GM19463 (cell line): ENCODE measurements around the gene WDR72.
"Not testable (repeated sequence)": the region's sequence is repeated elsewhere in the genome, so short reads cannot be mapped to it uniquely, and the experiment has no call there.

ENCODE experiments used
- ATAC-seq: cut with Tn5 transposase; IDR thresholded peaks from one replicate; pipeline ENCODE4 v1.9.1; 2021; ENCODE audit warnings: mild to moderate bottlenecking, moderate library complexity; ENCODE audit not compliant: unreplicated experiment

The WDR72 gene

DNA sequence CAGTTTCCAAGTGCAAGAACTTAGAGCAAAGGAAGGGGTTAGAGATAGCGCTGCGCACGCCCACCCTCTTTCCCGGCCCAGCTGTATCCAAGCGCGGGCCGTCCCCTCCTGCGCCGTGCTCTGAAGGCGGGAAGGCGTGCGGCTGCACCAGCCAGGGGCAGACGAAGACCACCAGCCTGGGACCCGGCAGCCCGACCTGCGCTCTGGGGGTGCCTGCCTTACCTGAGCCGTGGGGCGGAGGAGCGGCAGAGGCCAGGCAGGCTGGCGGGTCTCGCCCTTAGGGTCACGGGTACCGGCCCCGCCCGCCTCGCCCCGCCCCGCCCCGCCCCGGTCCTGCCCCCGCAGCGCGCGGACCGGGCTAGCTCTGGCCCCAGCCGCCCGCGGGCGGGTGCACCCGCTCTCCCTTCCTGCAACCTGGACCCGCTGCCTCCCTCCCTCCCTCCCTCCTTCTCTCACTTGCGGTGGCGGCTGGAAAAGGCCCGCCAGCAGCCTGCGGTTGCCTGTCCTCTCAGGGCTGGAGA, at the start of gene WDR72:
Gene WDR72, minus strand, starts transcription at position 253 of the 521 bp plus-strand sequence. CDS start 26,514 bp downstream, outside the sequence.
- no peak for ATAC-seq

DNA sequence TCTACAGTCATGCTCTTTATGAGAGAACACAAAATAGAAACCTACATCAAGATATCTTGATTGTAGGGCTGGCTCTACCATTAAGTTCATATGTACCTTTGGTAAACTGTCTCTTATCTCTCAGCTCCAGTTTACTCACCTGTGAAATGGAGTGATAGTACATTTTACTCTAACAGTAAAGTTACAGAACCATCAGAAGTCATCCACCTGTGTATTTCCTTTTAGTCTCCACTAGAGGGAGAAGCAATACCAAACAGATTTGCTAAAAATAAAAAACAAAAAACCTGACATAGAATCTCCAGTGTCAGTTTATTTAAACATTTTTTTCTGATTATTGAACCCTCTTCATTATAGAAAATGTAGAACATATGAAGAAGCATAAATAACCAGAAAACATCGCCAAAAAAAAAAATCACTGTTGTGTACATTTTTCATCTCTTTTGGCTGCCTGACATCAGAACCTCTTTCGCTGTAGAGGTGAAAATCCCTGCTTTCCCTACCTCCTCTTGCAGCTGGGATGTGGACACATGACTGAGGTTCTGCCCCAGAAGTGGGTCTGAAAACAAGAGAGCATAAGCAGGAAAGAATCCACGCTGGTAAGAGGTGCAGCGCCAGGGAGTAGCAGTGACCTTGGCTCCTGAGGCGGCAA, 48.7 kb upstream of the WDR72 start:
- no peak for ATAC-seq

DNA sequence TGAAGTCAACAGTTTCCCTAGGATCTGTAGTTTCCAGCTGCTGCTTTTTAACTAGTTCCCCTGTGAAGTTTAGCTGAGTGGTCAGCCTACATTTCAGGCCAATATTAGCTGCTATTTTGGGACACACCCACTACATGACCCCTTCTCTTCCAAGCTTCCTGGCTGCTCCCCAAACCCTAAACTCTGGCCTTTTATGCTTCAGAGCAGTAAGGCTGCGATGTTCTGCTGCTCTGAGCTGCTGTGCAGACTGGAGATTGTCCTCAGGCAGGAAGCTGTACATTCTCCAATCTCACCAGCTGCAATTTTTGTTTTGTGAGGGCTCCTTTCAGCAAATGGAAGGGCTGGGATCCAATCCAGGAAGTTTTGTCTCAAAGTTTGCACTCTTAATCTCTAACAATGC, 48.0 kb upstream of the WDR72 start:
- no peak for ATAC-seq

DNA sequence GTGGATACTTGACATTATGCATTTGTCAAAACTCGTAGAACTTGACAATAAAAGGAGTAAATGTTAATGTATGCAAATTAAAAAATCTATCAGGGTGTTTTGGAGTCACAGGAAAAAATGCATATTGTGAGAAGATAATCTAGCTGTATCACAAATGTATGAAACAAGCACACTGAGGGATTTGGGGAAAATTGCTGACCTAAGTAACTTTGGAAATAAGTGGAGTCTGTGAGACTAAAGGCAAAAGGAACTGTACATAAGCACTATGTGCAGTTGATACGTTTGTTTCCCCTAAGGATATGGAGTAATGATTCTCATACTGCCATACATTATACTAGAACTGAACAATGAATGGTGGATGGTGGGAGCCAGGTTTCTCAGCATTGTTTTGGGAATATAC, 43.2 kb upstream of the WDR72 start:
- ATAC-seq = no peak

DNA sequence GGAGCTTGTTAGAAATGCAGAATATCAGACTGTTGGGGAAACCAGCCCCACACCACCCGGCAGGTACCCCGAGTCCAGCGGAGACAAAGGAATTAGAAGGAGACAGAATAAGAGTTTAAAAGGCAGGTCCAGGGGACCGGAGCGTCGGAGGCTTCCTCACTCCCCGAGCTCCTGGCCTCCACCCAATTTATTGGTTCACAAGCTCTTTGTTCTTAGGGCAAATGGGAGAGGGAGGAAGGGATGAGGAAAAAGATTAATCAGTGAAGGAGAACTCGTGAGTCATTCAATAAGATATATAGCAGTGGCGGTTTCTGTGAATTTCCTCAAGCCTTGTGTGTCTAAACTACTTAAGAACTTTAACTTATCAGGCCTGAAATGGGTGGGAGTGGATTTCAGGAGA, 32.1 kb upstream of the WDR72 start:
- no peak for ATAC-seq

DNA sequence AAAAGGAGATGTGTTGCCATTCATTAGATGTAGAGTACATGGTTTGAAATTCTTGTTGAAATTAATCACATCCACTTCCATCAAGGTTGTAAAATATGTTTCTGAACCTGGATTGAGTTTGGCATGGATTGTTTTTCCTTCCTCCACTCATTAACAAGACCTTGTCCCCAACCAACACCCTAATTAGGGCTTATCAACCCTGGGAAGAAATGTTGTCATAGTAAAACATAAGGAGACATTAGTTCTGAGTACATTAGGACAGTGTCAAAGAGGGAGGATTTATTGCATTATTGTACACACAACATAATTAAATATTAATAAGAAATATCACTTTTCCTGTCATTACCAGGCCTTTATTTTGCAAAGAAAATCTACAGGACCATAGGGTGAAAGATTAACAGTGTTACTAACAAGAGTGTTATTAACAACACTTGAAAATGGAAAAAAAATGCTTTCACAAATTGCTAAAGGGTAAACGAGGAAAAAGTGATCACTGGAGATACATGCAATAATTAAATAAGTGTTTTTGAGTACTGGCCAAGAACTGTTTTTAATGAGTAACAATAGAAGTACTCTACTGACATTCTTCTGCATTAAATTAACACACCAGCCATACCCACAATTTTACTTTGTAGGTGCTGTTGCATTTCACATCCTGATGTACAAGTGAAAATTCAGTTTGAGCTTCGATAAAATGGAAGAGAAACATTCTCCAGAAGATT, 30.4 kb upstream of the WDR72 start:
- ATAC-seq = no peak

DNA sequence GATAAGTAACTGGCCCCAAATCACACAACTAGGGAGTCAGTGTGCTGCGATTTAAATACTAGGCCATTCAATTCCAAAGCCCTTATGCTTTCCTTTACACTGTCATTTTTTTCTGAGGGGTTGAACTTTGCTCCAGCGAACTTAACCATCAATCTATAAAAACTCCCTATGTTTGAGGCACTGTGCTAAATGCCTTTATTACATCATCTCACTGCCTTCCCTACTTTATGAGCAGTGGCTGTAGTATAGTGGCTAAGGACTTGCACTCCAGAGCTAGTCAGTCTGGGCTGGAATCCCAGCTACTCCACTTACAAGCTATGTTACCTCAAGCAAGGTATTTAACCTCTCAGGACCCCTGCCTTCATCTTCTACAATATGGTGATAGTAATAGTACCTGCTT, 26.9 kb upstream of the WDR72 start:
- ATAC-seq = no peak

DNA sequence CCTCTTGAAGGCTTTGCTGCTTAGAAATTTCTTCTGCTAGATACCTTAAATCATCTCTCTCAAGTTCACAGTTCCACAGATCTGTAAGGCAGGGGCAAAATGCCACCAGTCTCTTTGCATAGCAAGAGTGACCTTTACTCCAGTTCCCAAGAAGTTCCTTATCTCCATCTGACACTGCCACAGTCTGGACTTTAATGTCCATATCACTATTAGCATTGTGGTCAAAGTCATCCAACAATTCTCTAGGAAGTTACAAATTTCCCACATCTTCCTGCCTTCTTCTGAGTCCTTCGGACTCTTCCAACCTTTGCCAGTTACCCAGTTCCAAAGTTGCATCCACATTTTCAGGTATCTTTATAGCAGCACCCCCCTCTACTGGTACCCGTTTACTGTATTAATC, 25.8 kb upstream of the WDR72 start:
- not testable (repeated sequence) for ATAC-seq

DNA sequence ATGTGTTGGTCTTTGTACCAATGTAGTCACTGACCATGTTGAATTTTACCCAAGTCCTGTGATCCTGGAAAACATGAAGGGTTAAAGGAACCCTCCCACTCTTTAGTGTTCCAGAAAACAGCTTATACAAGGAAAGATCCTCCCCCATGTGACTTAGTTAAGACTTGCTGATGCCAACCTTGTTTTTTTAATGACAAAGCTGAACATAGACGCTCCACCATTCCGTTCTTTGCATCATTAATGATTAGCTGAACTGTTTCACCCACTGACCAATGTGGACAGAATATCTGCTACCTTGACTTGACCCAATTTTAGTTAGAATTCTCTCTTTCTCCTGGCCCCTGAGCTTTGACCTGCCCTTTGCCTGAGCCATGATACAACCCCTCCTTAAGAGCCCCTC, 3.5 kb upstream of the WDR72 start:
- no peak for ATAC-seq

DNA sequence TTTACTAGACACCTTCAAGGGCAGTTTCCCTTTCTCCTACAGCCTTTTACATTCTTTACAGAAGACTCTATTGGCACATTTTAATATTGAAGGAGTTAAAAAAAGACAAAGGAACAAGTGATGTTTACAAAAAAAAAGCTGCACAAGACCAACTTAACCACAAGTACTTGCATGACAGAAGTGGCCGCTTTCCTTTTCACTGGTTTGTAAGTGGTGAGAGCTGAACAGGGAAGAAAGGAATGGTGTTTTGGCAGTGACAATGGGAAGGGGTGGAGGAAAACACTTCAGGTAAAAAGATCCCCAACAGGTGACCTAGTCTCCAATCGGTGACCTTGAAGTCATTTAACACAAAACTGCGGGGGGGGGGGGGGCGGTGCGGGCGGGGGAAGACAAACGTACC, 1.1 kb downstream of the WDR72 start:
- ATAC-seq = no peak

DNA sequence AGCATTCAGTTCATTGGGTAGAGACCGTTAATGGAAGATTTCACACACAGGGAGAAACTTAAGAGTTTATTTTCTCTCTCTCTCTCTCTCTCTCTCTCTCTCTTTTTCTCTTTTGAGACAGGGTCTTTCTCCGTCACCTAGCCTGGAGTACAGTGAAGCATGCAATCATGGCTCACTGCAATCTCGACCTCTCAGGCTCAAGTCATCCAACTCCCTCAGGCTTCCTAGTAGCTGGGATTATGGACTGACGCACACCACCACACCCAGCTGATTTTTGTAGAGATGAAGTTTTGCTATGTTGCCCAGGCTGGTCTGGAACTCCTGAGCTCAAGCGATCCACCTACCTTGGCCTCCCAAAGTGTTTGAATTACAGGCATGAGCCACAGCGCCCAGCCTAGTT, 1.6 kb downstream of the WDR72 start:
- no peak for ATAC-seq

DNA sequence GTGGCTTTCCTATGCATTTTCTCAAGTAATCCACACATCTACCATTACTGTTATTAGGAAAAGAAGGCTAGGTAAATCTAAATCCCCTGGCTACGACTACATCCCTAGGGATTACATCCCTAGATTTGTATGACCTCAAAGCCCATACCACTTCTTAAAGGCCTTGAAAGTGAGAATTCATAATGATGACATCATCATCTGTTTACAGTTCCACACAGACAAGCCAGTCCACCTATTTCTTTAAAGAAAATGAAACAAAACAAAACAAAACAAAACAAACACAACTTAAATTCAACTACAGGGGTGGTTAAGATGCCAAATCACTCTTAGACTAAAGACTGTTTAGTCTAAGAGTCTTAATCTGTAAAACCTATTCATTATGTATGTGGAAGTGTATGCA, 5.7 kb downstream of the WDR72 start:
- no peak for ATAC-seq

DNA sequence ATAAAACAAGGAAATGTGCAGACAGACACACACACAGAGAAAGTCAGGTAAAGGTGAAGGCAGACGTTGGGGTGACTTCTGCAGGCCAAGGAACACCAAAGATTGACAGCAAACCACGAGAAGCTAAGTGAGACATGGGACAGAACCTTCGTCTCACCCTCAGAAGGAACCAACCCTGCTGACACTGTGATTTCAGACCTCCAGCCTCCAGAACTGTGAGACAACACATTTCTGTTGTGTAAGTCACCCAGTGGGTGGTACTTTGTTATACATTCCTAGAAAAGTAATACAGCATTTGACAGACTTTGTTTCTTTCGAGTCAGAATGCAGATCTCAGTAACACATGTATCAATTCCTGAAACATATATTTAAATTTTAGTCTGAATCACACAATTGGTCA, 7.1 kb downstream of the WDR72 start:
- no peak for ATAC-seq

DNA sequence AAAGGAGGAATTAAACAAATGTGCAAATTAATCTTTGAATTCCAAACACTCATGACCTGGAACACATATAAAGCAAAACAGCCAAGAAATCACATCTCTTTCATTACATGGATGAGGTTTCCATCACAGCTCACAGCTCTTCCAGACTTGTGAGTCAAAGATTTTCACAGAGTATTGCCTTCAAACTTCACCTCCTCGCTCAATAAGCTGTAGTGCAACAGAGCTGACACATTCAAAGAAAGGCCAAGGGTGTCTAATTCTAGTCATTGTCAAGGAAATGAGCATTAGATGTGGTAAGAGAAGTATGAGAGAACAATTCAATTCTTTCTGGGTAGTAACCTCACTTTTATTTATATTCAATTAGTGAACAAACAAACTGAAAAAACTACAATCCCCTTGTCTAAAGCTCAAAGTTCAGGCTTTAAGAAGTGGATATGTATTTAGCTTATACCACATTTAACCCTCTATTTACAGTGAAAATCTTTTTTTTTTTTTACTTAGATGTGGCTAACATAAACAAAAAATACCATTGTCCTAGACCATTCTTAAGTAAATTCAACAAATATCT, 11.9 kb downstream of the WDR72 start:
- ATAC-seq = no peak

DNA sequence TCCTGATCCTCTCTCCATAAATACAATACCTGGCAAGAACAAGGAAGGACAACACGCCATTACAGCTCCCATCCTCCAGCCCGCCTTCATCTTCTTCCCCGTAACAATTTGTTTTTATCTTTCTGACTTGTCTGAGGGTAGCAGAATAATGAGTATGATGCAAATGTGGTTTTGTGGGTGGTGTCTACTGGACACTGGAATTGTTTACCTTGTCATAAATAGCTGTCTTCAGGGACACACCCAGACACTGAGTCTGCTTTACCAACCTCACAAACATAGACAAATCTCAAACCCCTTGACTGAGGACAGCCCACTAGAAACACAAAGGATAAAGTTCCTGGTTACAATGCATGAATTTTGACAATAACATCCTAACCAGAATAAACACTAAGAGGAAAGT, 13.4 kb downstream of the WDR72 start:
- no peak for ATAC-seq

DNA sequence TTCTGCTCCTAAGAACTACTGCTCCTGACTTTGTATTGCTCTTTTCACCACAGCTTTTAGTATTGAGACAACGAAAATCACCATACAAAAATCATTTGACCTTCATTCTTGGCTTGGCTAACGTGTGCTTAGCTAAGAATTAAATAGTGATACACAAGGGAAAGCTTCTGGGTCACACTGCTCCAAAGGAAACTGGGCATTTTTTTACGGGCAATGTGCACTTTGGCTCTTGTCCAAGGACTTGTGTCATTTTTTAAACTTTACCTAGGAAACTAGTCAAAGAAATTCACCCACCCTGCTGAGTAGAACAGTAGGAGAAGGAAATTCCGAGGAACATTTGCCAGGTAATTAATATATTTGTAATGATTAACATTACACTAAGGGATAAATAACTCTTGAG, 19.8 kb downstream of the WDR72 start:
- ATAC-seq = no peak

DNA sequence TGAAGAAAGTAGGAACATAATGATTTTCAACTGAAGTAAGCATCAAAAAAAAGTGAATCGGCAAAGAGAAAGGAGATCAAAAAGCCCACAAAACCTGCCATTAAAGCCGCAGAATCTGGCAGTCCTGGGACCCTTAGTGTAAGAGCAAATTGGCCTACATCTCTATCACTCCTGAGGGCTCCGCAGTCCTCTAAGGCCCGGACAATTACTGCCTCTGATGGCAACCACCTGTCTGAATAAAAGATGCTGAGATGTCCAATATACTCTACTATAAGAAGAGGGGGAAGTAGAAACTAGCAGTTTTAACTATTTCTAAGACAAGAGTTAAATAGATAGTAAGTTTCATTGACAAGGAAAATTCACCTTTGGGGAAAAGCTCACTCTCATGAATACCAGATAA, 20.3 kb downstream of the WDR72 start:
- no peak for ATAC-seq

DNA sequence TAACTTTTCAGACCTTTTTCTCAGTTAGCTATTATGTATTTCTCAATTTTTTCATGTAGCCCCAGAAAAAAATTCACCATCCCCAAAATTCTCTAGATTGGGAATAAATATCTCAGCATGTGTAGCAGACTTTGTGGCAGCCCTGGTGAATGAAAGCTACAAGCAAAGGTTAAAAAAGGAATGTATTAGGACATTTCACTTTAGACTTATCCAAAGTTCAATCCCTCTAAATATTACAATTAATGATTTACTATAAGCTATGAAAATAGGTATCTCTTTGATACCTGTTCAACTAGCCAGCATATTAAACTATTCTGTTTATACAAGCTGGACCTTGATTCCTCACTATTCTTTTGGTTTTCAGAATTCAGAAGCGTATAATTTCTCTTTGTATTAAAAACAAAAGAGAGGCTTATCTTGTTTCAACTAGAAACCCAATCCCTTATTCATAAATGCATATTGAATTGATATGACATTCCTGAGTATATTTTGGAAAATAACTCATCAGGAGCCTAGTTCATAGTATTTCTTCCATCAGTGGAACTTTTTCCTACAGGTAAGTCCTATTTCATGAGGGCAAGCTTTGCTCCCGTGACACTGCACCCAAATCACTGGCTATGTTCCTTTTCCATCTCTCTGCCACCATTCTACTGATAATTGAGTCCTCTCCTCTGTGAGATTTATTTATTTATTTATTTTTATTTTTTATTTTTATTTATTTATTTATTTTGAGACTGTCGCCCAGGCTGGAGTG, 38.0 kb downstream of the WDR72 start:
- no peak for ATAC-seq

DNA sequence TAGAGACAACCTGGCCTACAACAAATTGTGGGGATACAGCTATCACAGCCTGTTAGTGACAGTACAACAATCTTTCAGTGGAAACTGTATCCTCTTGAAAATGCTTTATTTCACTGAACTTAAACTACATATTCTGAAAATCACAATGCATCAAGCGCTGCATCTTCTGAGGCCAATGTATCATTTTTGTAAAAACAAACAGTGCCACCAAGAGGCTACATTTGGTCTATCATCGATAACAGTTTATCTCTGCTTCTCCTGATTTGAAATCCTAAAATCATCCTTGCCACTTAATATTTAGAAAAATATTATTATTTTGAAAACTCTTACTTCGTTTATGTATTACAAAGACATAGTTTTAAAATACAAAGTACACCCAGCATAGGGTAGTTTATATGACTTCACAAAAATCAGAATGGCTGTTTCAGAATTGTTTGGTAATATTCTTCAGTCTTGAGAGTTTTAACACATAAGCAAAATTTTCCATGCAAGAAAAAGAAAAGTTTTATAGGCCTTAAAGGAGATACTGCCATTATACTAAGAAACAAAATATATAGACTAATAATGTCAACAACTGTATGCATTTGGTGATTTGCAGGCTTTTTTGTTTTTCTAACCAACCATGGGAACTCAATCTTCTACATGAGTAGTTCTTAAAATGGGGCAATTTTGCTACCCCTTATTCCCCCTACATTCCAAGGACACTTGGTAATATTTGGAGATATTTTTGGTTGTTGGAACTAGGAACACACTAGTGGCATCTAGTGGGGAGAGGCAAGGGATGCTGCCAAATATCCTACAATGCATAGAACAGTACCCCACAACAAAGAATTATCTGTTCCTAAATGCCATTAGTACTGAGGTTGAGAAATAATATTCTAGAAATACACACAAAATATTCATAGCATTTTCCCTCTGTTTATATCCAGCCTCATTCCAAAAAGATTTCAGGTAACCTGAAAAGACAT, 42.3 kb downstream of the WDR72 start:
- no peak for ATAC-seq

DNA sequence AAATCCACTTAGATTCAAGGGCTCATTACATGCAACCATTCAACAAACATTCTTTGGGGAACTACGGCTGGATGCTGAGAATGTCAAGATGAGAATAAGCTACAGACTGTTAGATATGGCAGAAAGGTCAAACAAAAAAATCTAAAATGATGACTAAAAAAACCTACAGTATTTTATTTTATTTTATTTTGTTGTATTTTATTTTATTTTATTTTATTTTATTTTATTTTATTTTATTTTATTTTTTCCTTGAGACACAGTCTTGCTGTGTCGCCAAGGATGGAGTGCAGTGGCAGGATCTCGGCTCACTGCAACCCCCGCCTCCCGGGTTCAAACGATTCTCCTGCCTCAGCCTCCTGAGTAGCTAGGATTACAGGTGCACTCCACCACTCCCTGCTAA, 46.2 kb downstream of the WDR72 start:
- ATAC-seq = no peak
